ENCODE results near the gene MICAL3.
A peak's percentile ranks its signal among the peaks of the same experiment; 100 is the strongest.
"Not testable (repeated sequence)": the region's sequence is repeated elsewhere in the genome, so short reads cannot be mapped to it uniquely, and the experiment has no call there.

The MICAL3 gene

GRCh38 chr22:18022876-18023275 lies 1.5 kb downstream of the MICAL3 start:
- no peak overlapping the region for H3K4me3 ChIP-seq (ENCODE audit: control insufficient read depth, low read depth, low read length)
- no peak for DNase-seq (ENCODE audit: low read depth)
- TF ChIP-seq CTCF (conservative IDR thresholded peaks at IDR 0.05; ENCODE audit: control insufficient read depth, insufficient read depth, low read depth, low read length), result no peak

- no peak for TF ChIP-seq CTCF (conservative IDR thresholded peaks at IDR 0.05; ENCODE audit: control insufficient read depth, insufficient read depth, low read depth, low read length)
- no peak overlapping the region for H3K4me3 ChIP-seq (ENCODE audit: control insufficient read depth, low read depth, low read length)
- no peak for DNase-seq (ENCODE audit: low read depth)
Observed at GRCh38 chr22:18021431-18021830, 2.9 kb downstream of the MICAL3 start.

GRCh38 chr22:18020743-18021142 lies 3.6 kb downstream of the MICAL3 start:
- not testable (repeated sequence) for H3K4me3 ChIP-seq (ENCODE audit: control insufficient read depth, low read depth, low read length)
- peak; percentile 31 for DNase-seq (ENCODE audit: low read depth)

GRCh38 chr22:18013947-18014346 lies 10.4 kb downstream of the MICAL3 start:
- no peak overlapping the region for H3K4me3 ChIP-seq (ENCODE audit: control insufficient read depth, low read depth, low read length)
- TF ChIP-seq CTCF (conservative IDR thresholded peaks at IDR 0.05; ENCODE audit: control insufficient read depth, insufficient read depth, low read depth, low read length), result no peak
- no peak for DNase-seq (ENCODE audit: low read depth)

GRCh38 chr22:18013436-18013835 lies 10.9 kb downstream of the MICAL3 start:
- no peak for DNase-seq (ENCODE audit: low read depth)
- TF ChIP-seq CTCF (conservative IDR thresholded peaks at IDR 0.05; ENCODE audit: control insufficient read depth, insufficient read depth, low read depth, low read length), result no peak
- no peak overlapping the region for H3K4me3 ChIP-seq (ENCODE audit: control insufficient read depth, low read depth, low read length)

GRCh38 chr22:18012531-18012930 lies 11.8 kb downstream of the MICAL3 start:
- no peak for TF ChIP-seq CTCF (conservative IDR thresholded peaks at IDR 0.05; ENCODE audit: control insufficient read depth, insufficient read depth, low read depth, low read length)
- H3K4me3 ChIP-seq (ENCODE audit: control insufficient read depth, low read depth, low read length), result no peak overlapping the region
- peak; percentile 25 for DNase-seq (ENCODE audit: low read depth)

- DNase-seq (ENCODE audit: low read depth), result no peak
- no peak overlapping the region for H3K4me3 ChIP-seq (ENCODE audit: control insufficient read depth, low read depth, low read length)
- TF ChIP-seq CTCF (conservative IDR thresholded peaks at IDR 0.05; ENCODE audit: control insufficient read depth, insufficient read depth, low read depth, low read length), result no peak
Observed at GRCh38 chr22:18010266-18010665, 14.1 kb downstream of the MICAL3 start.

Data from fibroblast of mammary gland (primary cell).